ENCODE measurements around the gene COL28A1.
"Not testable (repeated sequence)": the region's sequence is repeated elsewhere in the genome, so short reads cannot be mapped to it uniquely, and the experiment has no call there.

Gene COL28A1

GRCh38 chr7:7562736-7563135 is 27.1 kb upstream of the COL28A1 start:
- no peak for TF ChIP-seq CTCF (IDR thresholded peaks at IDR 0.05; ENCODE audit: insufficient read depth, low read depth, low read length, missing control alignments)
- no peak for DNase-seq (ENCODE audit: low read depth)
- no peak overlapping the region for H3K4me3 ChIP-seq (ENCODE audit: low read depth, low read length)

GRCh38 chr7:7561591-7561990 is 25.9 kb upstream of the COL28A1 start:
- DNase-seq (ENCODE audit: low read depth); H3K4me3 ChIP-seq (ENCODE audit: low read depth, low read length): not testable (repeated sequence)

GRCh38 chr7:7557252-7557651 is 21.6 kb upstream of the COL28A1 start:
- H3K4me3 ChIP-seq (ENCODE audit: low read depth, low read length), result no peak overlapping the region
- no peak for TF ChIP-seq CTCF (IDR thresholded peaks at IDR 0.05; ENCODE audit: insufficient read depth, low read depth, low read length, missing control alignments)
- no peak for DNase-seq (ENCODE audit: low read depth)

GRCh38 chr7:7556852-7557251 is 21.2 kb upstream of the COL28A1 start:
- no peak for TF ChIP-seq CTCF (IDR thresholded peaks at IDR 0.05; ENCODE audit: insufficient read depth, low read depth, low read length, missing control alignments)
- no peak for DNase-seq (ENCODE audit: low read depth)
- H3K4me3 ChIP-seq (ENCODE audit: low read depth, low read length), result no peak overlapping the region

GRCh38 chr7:7554649-7555575 is 19.2 kb upstream of the COL28A1 start:
- no peak overlapping the region for H3K4me3 ChIP-seq (ENCODE audit: low read depth, low read length)
- no peak for DNase-seq (ENCODE audit: low read depth)
- TF ChIP-seq CTCF (IDR thresholded peaks at IDR 0.05; ENCODE audit: insufficient read depth, low read depth, low read length, missing control alignments), result no peak

GRCh38 chr7:7554021-7554432 is 18.4 kb upstream of the COL28A1 start:
- no peak for TF ChIP-seq CTCF (IDR thresholded peaks at IDR 0.05; ENCODE audit: insufficient read depth, low read depth, low read length, missing control alignments)
- H3K4me3 ChIP-seq (ENCODE audit: low read depth, low read length), result no peak overlapping the region
- no peak for DNase-seq (ENCODE audit: low read depth)

- no peak overlapping the region for H3K4me3 ChIP-seq (ENCODE audit: low read depth, low read length)
- TF ChIP-seq CTCF (IDR thresholded peaks at IDR 0.05; ENCODE audit: insufficient read depth, low read depth, low read length, missing control alignments), result no peak
- no peak for DNase-seq (ENCODE audit: low read depth)
Measured at GRCh38 chr7:7553386-7553785, 17.7 kb upstream of the COL28A1 start.
